H1 (cell line): Measurements from ENCODE around the gene UBB. TPM values are rescaled to one million over a fixed set of nuclear protein-coding genes. Genes with fewer than 3 reads are reported as not detected.
"Not testable (repeated sequence)": the region's sequence is repeated elsewhere in the genome, so short reads cannot be mapped to it uniquely, and the experiment has no call there.

Experiments used
- CTCF ChIA-PET: fragments of 300-600 bp; sonication (Branson Sonifier 250); formaldehyde crosslinking; loops from one replicate; lab custom pipeline; 2021; ENCODE audit not compliant: partially characterized antibody; lab: Charles Lee
- POLR2A ChIA-PET: fragments of 300-600 bp; sonication (Branson Sonifier 250); formaldehyde crosslinking; loops from one replicate; lab custom pipeline; 2021; ENCODE audit warnings: inconsistent platforms; ENCODE audit not compliant: partially characterized antibody; lab: Charles Lee
- DNase-seq, 2 experiments: peaks; one replicate each; pipeline versions ENCODE4 v3.0.0 to v3.0.0-alpha.2; 2010 to 2022; ENCODE audit warnings: low spot score in 2 of 2, low read depth in 1 of 2, mixed read lengths in 1 of 2
- FAIRE-seq: peaks from 2 replicates; lab custom pipeline; 2011; peaks lifted over from hg19 to GRCh38; lab: Jason Lieb, UNC
- H2AFZ ChIP-seq: 2 replicates; pipeline ENCODE4 v1.8.1; 2012; ENCODE audit warnings: low read length, inconsistent platforms
- H2AK5ac ChIP-seq: 2 replicates; pipeline ENCODE4 v1.6.1; 2013; ENCODE audit warnings: low read depth, low read length
- H2BK120ac ChIP-seq: replicated peaks from 2 replicates; pipeline ENCODE3; 2013; ENCODE audit warnings: low read depth, low read length, inconsistent platforms
- H2BK12ac ChIP-seq: 2 replicates; pipeline ENCODE4 v1.6.1; 2013; ENCODE audit warnings: low read depth, low read length
- H2BK15ac ChIP-seq: 2 replicates; pipeline ENCODE4 v1.6.1; 2013; ENCODE audit warnings: low read length
- H2BK20ac ChIP-seq: 2 replicates; pipeline ENCODE4 v1.6.1; 2013; ENCODE audit warnings: low read length
- H2BK5ac ChIP-seq: 2 replicates; pipeline ENCODE4 v1.6.1; 2013; ENCODE audit warnings: low read depth, low read length
- H3K14ac ChIP-seq: 2 replicates; pipeline ENCODE4 v1.6.1; 2013; ENCODE audit warnings: inconsistent platforms; ENCODE audit not compliant: insufficient read length
- H3K18ac ChIP-seq: 2 replicates; pipeline ENCODE4 v1.6.1; 2013; ENCODE audit warnings: low read length; ENCODE audit errors: extremely low read depth
- H3K23ac ChIP-seq: 2 replicates; pipeline ENCODE4 v1.6.1; 2013; ENCODE audit warnings: inconsistent platforms; ENCODE audit not compliant: insufficient read length
- H3K23me2 ChIP-seq: 2 replicates; pipeline ENCODE4 v1.6.1; 2013; ENCODE audit warnings: low read depth, low read length
- H3K27ac ChIP-seq: 2 replicates; pipeline ENCODE4 v1.6.1; 2011; ENCODE audit warnings: low read depth, low read length, inconsistent platforms
- H3K27me3 ChIP-seq, 4 experiments: replicated peaks in 1 of 4; 1 replicate in 1 of 4; 2 replicates in 3 of 4; pipeline versions ENCODE4 v1.6.1 to v1.8.1; 2011 to 2013; ENCODE audit warnings: low read length in 3 of 4, mild to moderate bottlenecking in 3 of 4, inconsistent platforms in 2 of 4, mixed read lengths in 2 of 4, moderate library complexity in 1 of 4; ENCODE audit not compliant: control insufficient read depth in 3 of 4, insufficient read depth in 3 of 4; ENCODE audit errors: extremely low read depth in 1 of 4
- H3K36me3 ChIP-seq, 4 experiments: 2 replicates each; pipeline versions ENCODE4 v1.6.1 to v1.8.1; 2011 to 2013; ENCODE audit warnings: mild to moderate bottlenecking in 4 of 4, low read length in 3 of 4, moderate library complexity in 2 of 4, control low read depth in 1 of 4, inconsistent platforms in 1 of 4; ENCODE audit not compliant: insufficient read depth in 4 of 4, control insufficient read depth in 2 of 4
- H3K4ac ChIP-seq: replicated peaks from 2 replicates; pipeline ENCODE3; 2013; ENCODE audit warnings: low read length, low read depth, mixed read lengths, inconsistent platforms; ENCODE audit not compliant: insufficient read length
- H3K4me1 ChIP-seq, 4 experiments: replicated peaks in 1 of 4; 1 replicate in 1 of 4; 2 replicates in 3 of 4; pipeline versions ENCODE4 v1.6.1 to v1.8.1; 2011 to 2013; ENCODE audit warnings: low read length in 3 of 4, inconsistent platforms in 2 of 4, mixed read lengths in 1 of 4; ENCODE audit not compliant: insufficient read depth in 4 of 4, control insufficient read depth in 3 of 4
- H3K4me2 ChIP-seq, 2 experiments: 2 replicates each; pipeline versions ENCODE4 v1.6.1 to v1.8.1; 2011 to 2013; ENCODE audit warnings: low read depth in 2 of 2, low read length in 2 of 2, control low read depth in 1 of 2, inconsistent platforms in 1 of 2, mild to moderate bottlenecking in 1 of 2; ENCODE audit not compliant: insufficient read depth in 1 of 2
- H3K4me3 ChIP-seq, 4 experiments: fragments of 200-600, 300-600 bp in 1 of 4; sonication (generic), shearing (Covaris generic), sonication (Bioruptor Twin) in 1 of 4; 2 replicates each; pipeline versions ENCODE4 v1.5.1 to v1.8.1; 2011 to 2016; ENCODE audit warnings: low read length in 4 of 4, low read depth in 3 of 4, control low read depth in 2 of 4, inconsistent platforms in 2 of 4, mild to moderate bottlenecking in 2 of 4, mixed read lengths in 1 of 4, moderate library complexity in 1 of 4; ENCODE audit not compliant: insufficient read depth in 2 of 4; ENCODE audit errors: extremely low read depth in 1 of 4
- H3K56ac ChIP-seq: replicated peaks from 2 replicates; pipeline ENCODE3; 2013; ENCODE audit warnings: low read depth, mild to moderate bottlenecking, mixed read lengths, low read length, inconsistent platforms; ENCODE audit not compliant: insufficient read length
- H3K79me1 ChIP-seq: 2 replicates; pipeline ENCODE4 v1.6.1; 2013; ENCODE audit warnings: low read depth, low read length, control low read depth
- H3K79me2 ChIP-seq, 2 experiments: 2 replicates each; pipeline versions ENCODE4 v1.6.1 to v1.8.1; 2012 to 2013; ENCODE audit warnings: low read length in 2 of 2, mild to moderate bottlenecking in 2 of 2, inconsistent platforms in 1 of 2; ENCODE audit not compliant: insufficient read depth in 2 of 2, control insufficient read depth in 1 of 2
- H3K9ac ChIP-seq, 4 experiments: replicated peaks in 1 of 4; 1 replicate in 1 of 4; 2 replicates in 3 of 4; pipeline versions ENCODE4 v1.6.1 to v1.8.1; 2011 to 2013; ENCODE audit warnings: low read depth in 3 of 4, low read length in 3 of 4, control low read depth in 2 of 4, mild to moderate bottlenecking in 2 of 4, moderate library complexity in 2 of 4, inconsistent platforms in 1 of 4; ENCODE audit errors: extremely low read depth in 1 of 4
- H3K9me3 ChIP-seq, 2 experiments: 2 replicates each; pipeline versions ENCODE4 v1.6.1 to v1.8.1; 2012 to 2013; ENCODE audit warnings: mild to moderate bottlenecking in 2 of 2, moderate library complexity in 2 of 2, control low read depth in 1 of 2, inconsistent platforms in 1 of 2, low read depth in 1 of 2, low read length in 1 of 2, mixed read lengths in 1 of 2; ENCODE audit not compliant: insufficient read depth in 2 of 2
- H4K20me1 ChIP-seq, 2 experiments: replicated peaks in 1 of 2; 2 replicates each; pipeline versions ENCODE3 to v1.8.1; 2011 to 2013; ENCODE audit warnings: inconsistent platforms in 2 of 2, low read length in 2 of 2, mild to moderate bottlenecking in 1 of 2; ENCODE audit not compliant: insufficient read depth in 2 of 2, control insufficient read depth in 1 of 2
- H4K5ac ChIP-seq: 2 replicates; pipeline ENCODE4 v1.6.1; 2013; ENCODE audit warnings: low read length, low read depth, mixed read lengths, inconsistent platforms; ENCODE audit not compliant: insufficient read length
- H4K8ac ChIP-seq: 2 replicates; pipeline ENCODE4 v1.8.0; 2013; ENCODE audit warnings: mild to moderate bottlenecking, moderate library complexity, low read length, inconsistent platforms; ENCODE audit not compliant: insufficient read depth; ENCODE audit errors: extremely low read depth
- H4K91ac ChIP-seq: replicated peaks from 2 replicates; pipeline ENCODE3; 2013; ENCODE audit warnings: low read length, mixed read lengths, inconsistent platforms; ENCODE audit not compliant: insufficient read length
- WGBS, 2 experiments: shearing (Covaris generic) in 1 of 2; methylation state at CpG; one replicate each; pipeline versions ENCODE4 v1.1.6 to v1.1.7; 2013 to 2015; ENCODE audit warnings: low lambda C conversion rate in 2 of 2, mixed read lengths in 2 of 2, inconsistent platforms in 1 of 2, low coverage in 1 of 2, missing lambda C conversion rate in 1 of 2; ENCODE audit not compliant: insufficient replicate concordance in 2 of 2, insufficient coverage in 1 of 2, insufficient read length in 1 of 2; ENCODE audit errors: extremely low coverage in 1 of 2, missing lambda C conversion rate in 1 of 2; 5-methylcytosine and 5-hydroxymethylcytosine counted together
- polyA plus RNA-seq, 7 experiments: library from polyadenylated mRNA; depleted of rRNA in 3 of 7; stranded (reverse) in 5 of 7; unstranded in 2 of 7; fragments of >200 nt in 5 of 7; fragments of 200-250 nt in 2 of 7; gene quantifications; 1 replicate in 5 of 7; 2 replicates in 1 of 7; 4 replicates in 1 of 7; pipeline versions ENCODE4 v1.2.1 to v1.2.3, GENCODE V29; 2011 to 2013; ENCODE audit warnings: missing spikeins in 2 of 7, mixed read lengths in 2 of 7
- total RNA-seq: library from RNA; stranded (reverse); fragmentation: NEBNext Ultra II Directional; extraction: Animal tissue kit (Norgen Biotek cat#: 25700); gene quantifications from 2 replicates; pipeline ENCODE4 v1.2.1, GENCODE V29; 2021

UBB gene
- total and polyA plus RNA-seq, 2 of the 8 experiments (the other 6 are each of a cell fraction or from before 2014, with no cell fraction given) = 1,597 to 1,605 TPM

- H3K14ac ChIP-seq, H2AFZ ChIP-seq, H4K91ac ChIP-seq, FAIRE-seq, H3K4me2 ChIP-seq, H3K56ac ChIP-seq, H3K9me3 ChIP-seq, H2BK15ac ChIP-seq, H2BK120ac ChIP-seq, H4K20me1 ChIP-seq, H3K23ac ChIP-seq, H3K4me3 ChIP-seq, H2BK5ac ChIP-seq, H3K79me1 ChIP-seq, H3K79me2 ChIP-seq, H3K36me3 ChIP-seq, H3K9ac ChIP-seq, H2BK12ac ChIP-seq, H4K5ac ChIP-seq, H3K4me1 ChIP-seq, H3K27me3 ChIP-seq, H2AK5ac ChIP-seq, H3K23me2 ChIP-seq, DNase-seq, H3K27ac ChIP-seq, H2BK20ac ChIP-seq, H3K4ac ChIP-seq, H4K8ac ChIP-seq, H3K18ac ChIP-seq: not testable (repeated sequence)
- ChIA-PET POLR2A (interaction anchor here (0.6 to 1.9 kb wide), 3 partner anchors 12 to 25 kb away, joined by 3 to 7 read pairs (median 3); partner anchors contain the start of gene UBB), CTCF (interaction anchor here (0.6 to 3.1 kb wide), 4 partner anchors 23 to 107 kb away, joined by 3 to 8 read pairs (median 3); partner anchors contain the start of gene TRPV2)
- WGBS, 2 experiments = 88% methylated on average over 11 of the region's 11 CpGs; no CpG with 5 or more reads in 1 of the 2 experiments
Observed at GRCh38 chr17:16392491-16392890, 11.6 kb downstream of the UBB start.
